Measurements from ENCODE around the gene GC. TPM values are rescaled to one million over a fixed set of nuclear protein-coding genes. Genes with fewer than 3 reads are reported as not detected.
A peak's percentile ranks its signal among the peaks of the same experiment; 100 is the strongest.

GC gene
- total and polyA plus RNA-seq, 2 of the 8 experiments (the other 6 are each of a cell fraction or from before 2014, with no cell fraction given), result 0.09 to 0.34 TPM

GRCh38 chr4:71752383-71753042, 31.4 kb downstream of the GC start:
- Histone ChIP-seq H4K5ac (ENCODE audit: insufficient read length, low read depth, low read length) (peak overlapping the region; percentile 94), H2AK5ac (ENCODE audit: low read depth, low read length) (no peak overlapping the region; the same call in 1 of the 2 replicates), H3K27me3 (replicated peaks in 1 of 4; ENCODE audit: control insufficient read depth in 3 of 4, extremely low read depth in 1 of 4, insufficient read depth in 3 of 4, low read length in 3 of 4) (no peaks in the 10 kb centered on the region), H2AFZ (ENCODE audit: low read length) (peak overlapping the region; percentile 96), H3K4ac (replicated peaks; ENCODE audit: insufficient read length, low read depth, low read length) (no peak overlapping the region), H3K14ac (ENCODE audit: insufficient read length) (no peak overlapping the region), H2BK12ac (ENCODE audit: low read depth, low read length) (peak overlapping the region; percentile 13; the same call in 1 of the 2 replicates), H3K4me2 (ENCODE audit: insufficient read depth in 1 of 2, low read depth in 2 of 2, low read length in 2 of 2) (peak overlapping the region; percentile 6 to 16; a peak in 1 of 4 replicates), H3K4me3 (ENCODE audit: extremely low read depth in 1 of 4, insufficient read depth in 2 of 4, low read depth in 3 of 4, low read length in 4 of 4) (peak overlapping the region in 1 of 4 experiments; percentile 10; a peak in 1 of 8 replicates), H4K8ac (ENCODE audit: extremely low read depth, insufficient read depth, low read length) (no peak overlapping the region), H3K18ac (ENCODE audit: extremely low read depth, low read length) (0 out of 2 replicates have a peak overlapping the region, but pooled peaks have one; percentile 43), H2BK5ac (ENCODE audit: low read depth, low read length) (0 out of 2 replicates have a peak overlapping the region, but pooled peaks have one; percentile 16), H3K9me3 (ENCODE audit: insufficient read depth in 2 of 2, low read depth in 1 of 2, low read length in 1 of 2) (no peaks in the 10 kb centered on the region), H3K23ac (ENCODE audit: insufficient read length) (no peak overlapping the region), H3K9ac (replicated peaks in 1 of 4; ENCODE audit: extremely low read depth in 1 of 4, low read depth in 3 of 4, low read length in 3 of 4) (no peak overlapping the region), H3K23me2 (ENCODE audit: low read depth, low read length) (no peaks in the 10 kb centered on the region), H3K27ac (ENCODE audit: low read depth, low read length) (peak overlapping the region; percentile 69), H4K20me1 (replicated peaks in 1 of 2; ENCODE audit: control insufficient read depth in 1 of 2, insufficient read depth in 2 of 2, low read length in 2 of 2) (no peaks in the 10 kb centered on the region), H3K56ac (replicated peaks; ENCODE audit: insufficient read length, low read depth, low read length) (no peak overlapping the region), H3K79me1 (ENCODE audit: low read depth, low read length) (no peaks in the 10 kb centered on the region), H3K4me1 (replicated peaks in 1 of 4; ENCODE audit: control insufficient read depth in 3 of 4, insufficient read depth in 4 of 4, low read length in 3 of 4) (peaks cover 0 to 9% (median 2%) of the 10 kb centered on the region in 4 experiments; a peak in 3 of 7 replicates), H4K91ac (replicated peaks; ENCODE audit: insufficient read length, low read length) (peak overlapping the region; percentile 92), H3K36me3 (ENCODE audit: control insufficient read depth in 2 of 4, insufficient read depth in 4 of 4, low read length in 3 of 4) (no peaks in the 10 kb centered on the region), H2BK20ac (ENCODE audit: low read length) (no peak overlapping the region), H2BK120ac (replicated peaks; ENCODE audit: low read depth, low read length) (no peak overlapping the region), H2BK15ac (ENCODE audit: low read length) (no peak overlapping the region), H3K79me2 (ENCODE audit: control insufficient read depth in 1 of 2, insufficient read depth in 2 of 2, low read length in 2 of 2) (no peaks in the 10 kb centered on the region)
- no peak for FAIRE-seq
- DNase-seq (ENCODE audit: low read depth in 1 of 2, low spot score in 2 of 2), result no peak
- ChIA-PET POLR2A (ENCODE audit: partially characterized antibody) (no interaction called here), CTCF (ENCODE audit: partially characterized antibody) (no interaction called here)
- 62% methylated on average over 5 of the region's 5 CpGs; no CpG with 5 or more reads in 1 of the 2 experiments for WGBS, 2 experiments (ENCODE audit: extremely low coverage in 1 of 2, insufficient coverage in 1 of 2, insufficient read length in 1 of 2, insufficient replicate concordance in 2 of 2, low coverage in 1 of 2, low lambda C conversion rate in 2 of 2, missing lambda C conversion rate in 1 of 2)
- no peak for TF ChIP-seq KDM1A (IDR thresholded peaks at IDR 0.05; ENCODE audit: borderline replicate concordance, low read length)

All from H1 (cell line).